GM18951 (cell line): ENCODE data around the gene CNN2.

Source experiments
- POLR2A ChIP-seq: IDR thresholded peaks from 4 replicates; pipeline ENCODE4 v1.6.1; 2011; ENCODE audit warnings: mild to moderate bottlenecking; ENCODE audit not compliant: insufficient read length, insufficient read depth; ENCODE audit errors: extremely low read depth
- in situ Hi-C: fragments of 300-500 bp; cut with MboI; formaldehyde crosslinking; loops from one replicate; pipeline ENCODE4 v1.12.0; 2022; ENCODE audit warnings: low sequenced_read_pairs, mixed read lengths, inconsistent platforms; ENCODE audit not compliant: unreplicated experiment

Gene CNN2

GRCh38 chr19:1049106-1049505, 22.7 kb downstream of the CNN2 start:
- in situ Hi-C loops = no loop called here
- no peak for TF ChIP-seq POLR2A

- in situ Hi-C loops = no loop called here
- no peak for TF ChIP-seq POLR2A
Observed at GRCh38 chr19:1049800-1050199, 23.4 kb downstream of the CNN2 start.

- in situ Hi-C loops = no loop called here
Observed at GRCh38 chr19:1050989-1051788, 24.8 kb downstream of the CNN2 start.

DNA sequence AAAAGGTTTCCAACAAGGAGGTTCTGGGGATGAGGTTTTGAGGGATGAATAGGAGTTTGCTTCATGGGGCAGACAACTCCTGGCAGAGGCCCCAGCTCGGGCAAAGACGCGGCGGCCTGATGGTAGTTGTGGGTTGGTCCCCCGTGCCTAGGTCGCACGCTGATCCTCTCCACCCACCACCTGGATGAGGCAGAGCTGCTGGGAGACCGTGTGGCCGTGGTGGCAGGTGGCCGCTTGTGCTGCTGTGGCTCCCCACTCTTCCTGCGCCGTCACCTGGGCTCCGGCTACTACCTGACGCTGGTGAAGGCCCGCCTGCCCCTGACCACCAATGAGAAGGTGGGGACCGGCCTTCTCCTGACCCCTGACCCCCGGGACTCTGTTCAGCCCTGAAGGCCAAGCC, 25.4 kb downstream of the CNN2 start:
- in situ Hi-C loops = no loop called here
- no peak for TF ChIP-seq POLR2A

More at GRCh38 chr19:1050989-1051788, 24.8 kb downstream of the CNN2 start:
- TF ChIP-seq POLR2A = no peak

DNA sequence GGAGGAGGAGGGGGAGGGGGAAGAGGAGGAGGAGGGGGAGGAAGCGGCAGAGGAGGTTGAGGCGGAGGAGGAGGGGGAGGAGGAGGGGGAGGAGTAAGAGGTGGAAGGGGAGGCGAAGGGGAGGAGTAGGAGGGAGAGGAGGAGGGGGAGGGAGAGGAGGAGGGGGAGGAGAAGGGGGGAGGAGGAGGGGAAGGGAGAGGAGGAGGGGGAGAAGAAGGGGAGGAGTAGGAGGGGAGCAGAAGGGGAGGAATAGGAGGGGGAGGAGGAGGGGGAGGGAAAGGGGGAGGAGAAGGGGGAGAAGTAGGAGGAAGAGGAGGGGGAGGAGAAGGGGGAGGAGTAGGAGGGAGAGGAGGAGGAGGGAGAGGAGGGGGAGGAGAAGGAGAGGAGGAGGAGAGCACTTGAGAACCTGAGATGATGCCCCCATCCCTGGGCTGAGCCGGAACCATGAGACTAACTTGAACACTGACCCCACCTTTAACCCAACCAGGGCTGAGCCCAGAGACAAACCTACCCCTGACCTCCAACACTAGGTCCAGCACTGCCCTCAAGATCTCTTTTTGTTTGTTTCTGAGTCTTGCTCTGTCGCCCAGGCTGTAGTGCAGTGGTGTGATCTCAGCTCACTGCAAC, 26.1 kb downstream of the CNN2 start:
- in situ Hi-C loops = no loop called here
- no peak for TF ChIP-seq POLR2A

GRCh38 chr19:1053176-1054101, 27.0 kb downstream of the CNN2 start:
- in situ Hi-C loops = no loop called here
- no peak for TF ChIP-seq POLR2A

DNA sequence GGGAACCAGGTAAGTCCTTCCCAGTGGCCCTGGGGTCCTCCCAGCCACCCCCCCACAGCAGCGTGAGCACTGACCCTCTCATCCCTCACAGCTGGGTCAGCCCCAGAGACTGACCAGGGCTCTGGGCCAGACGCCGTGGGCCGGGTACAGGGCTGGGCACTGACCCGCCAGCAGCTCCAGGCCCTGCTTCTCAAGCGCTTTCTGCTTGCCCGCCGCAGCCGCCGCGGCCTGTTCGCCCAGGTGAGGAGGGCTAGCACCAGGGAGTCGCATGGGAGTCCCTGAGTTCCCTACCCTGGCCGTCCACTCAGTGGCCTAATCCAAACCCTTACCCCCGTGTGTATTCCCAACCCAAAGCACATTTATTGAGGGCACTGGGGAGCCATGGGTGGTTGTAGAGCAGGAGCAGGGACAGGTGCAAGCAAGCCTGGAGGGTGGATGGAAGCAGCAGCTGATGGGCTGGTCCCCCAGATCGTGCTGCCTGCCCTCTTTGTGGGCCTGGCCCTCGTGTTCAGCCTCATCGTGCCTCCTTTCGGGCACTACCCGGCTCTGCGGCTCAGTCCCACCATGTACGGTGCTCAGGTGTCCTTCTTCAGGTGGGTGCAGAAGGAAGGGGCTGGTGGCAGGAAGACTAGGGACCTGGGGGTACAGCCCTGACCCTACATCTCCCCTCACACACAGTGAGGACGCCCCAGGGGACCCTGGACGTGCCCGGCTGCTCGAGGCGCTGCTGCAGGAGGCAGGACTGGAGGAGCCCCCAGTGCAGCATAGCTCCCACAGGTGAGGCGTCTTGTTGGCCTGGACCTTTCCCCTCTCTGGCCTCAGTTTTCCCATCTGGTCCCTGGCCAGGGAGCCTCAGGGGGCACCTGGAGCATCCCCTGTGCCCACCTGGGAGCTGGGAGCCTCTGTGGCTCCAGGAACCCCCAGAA, 28.0 kb downstream of the CNN2 start:
- no peak for TF ChIP-seq POLR2A
- in situ Hi-C loops = no loop called here

GRCh38 chr19:1055028-1055425, 28.6 kb downstream of the CNN2 start:
- in situ Hi-C loops = no loop called here
- no peak for TF ChIP-seq POLR2A

- in situ Hi-C loops = no loop called here
- no peak for TF ChIP-seq POLR2A
Observed at GRCh38 chr19:1055886-1056620, 29.6 kb downstream of the CNN2 start.

- no peak for TF ChIP-seq POLR2A
Observed at GRCh38 chr19:1057176-1057855, 30.9 kb downstream of the CNN2 start.

GRCh38 chr19:1058112-1058511, 31.7 kb downstream of the CNN2 start:
- in situ Hi-C loops = no loop called here
- TF ChIP-seq POLR2A = no peak

More at GRCh38 chr19:1057176-1057855, 30.9 kb downstream of the CNN2 start:
- in situ Hi-C loops = no loop called here
